ENCODE results near the gene STMN3.

- TF ChIP-seq, protein P1, sequence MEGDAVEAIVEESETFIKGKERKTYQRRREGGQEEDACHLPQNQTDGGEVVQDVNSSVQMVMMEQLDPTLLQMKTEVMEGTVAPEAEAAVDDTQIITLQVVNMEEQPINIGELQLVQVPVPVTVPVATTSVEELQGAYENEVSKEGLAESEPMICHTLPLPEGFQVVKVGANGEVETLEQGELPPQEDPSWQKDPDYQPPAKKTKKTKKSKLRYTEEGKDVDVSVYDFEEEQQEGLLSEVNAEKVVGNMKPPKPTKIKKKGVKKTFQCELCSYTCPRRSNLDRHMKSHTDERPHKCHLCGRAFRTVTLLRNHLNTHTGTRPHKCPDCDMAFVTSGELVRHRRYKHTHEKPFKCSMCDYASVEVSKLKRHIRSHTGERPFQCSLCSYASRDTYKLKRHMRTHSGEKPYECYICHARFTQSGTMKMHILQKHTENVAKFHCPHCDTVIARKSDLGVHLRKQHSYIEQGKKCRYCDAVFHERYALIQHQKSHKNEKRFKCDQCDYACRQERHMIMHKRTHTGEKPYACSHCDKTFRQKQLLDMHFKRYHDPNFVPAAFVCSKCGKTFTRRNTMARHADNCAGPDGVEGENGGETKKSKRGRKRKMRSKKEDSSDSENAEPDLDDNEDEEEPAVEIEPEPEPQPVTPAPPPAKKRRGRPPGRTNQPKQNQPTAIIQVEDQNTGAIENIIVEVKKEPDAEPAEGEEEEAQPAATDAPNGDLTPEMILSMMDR (IDR thresholded peaks at IDR 0.05): no peak
- TF ChIP-seq POLR2AphosphoS5 (IDR thresholded peaks at IDR 0.05; ENCODE audit: low read depth, low read length) (no peak), REST (IDR thresholded peaks at IDR 0.05; ENCODE audit: insufficient read depth in 1 of 2, low read depth in 2 of 2, low read length in 1 of 2) (no peak)
Measured at GRCh38 chr20:63661108-63661507, 7.9 kb upstream of the STMN3 start.
